HepG2 (cell line): ENCODE results near the gene ZBTB46. TPM values are rescaled to one million over a fixed set of nuclear protein-coding genes. Genes with fewer than 3 reads are reported as not detected.

Experiments
- ATAC-seq: fragments of 200-7000 bp; cut with Tn5 transposase; 3 replicates; pipeline ENCODE4 v1.9.1; 2020; ENCODE audit warnings: mild to moderate bottlenecking, moderate library complexity
- BruUV-seq: library from RNA; stranded (reverse); fragments of 400-500 nt; replicated peaks from 2 replicates; lab custom pipeline; 2021; lab: Mats Ljungman, UMichigan
- CTCF ChIA-PET: fragments of 300-600 bp; formaldehyde crosslinking; extraction: SDS; loops from one replicate; lab custom pipeline; 2021; ENCODE audit warnings: low total read pairs, inconsistent platforms, low intra/inter-chr PET ratio; lab: Yijun Ruan, JAX
- POLR2A ChIA-PET: fragments of 350-600 bp; sonication (Branson Sonifier 250); formaldehyde crosslinking; loops from one replicate; lab custom pipeline; 2020; ENCODE audit warnings: antibody characterized with exemption, inconsistent platforms; lab: Yijun Ruan, JAX
- DNase-seq: peaks from one replicate; pipeline ENCODE4 v3.0.0-alpha.2; 2015; ENCODE audit warnings: low spot score
- FAIRE-seq: peaks from 3 replicates; lab custom pipeline; 2011; peaks lifted over from hg19 to GRCh38; lab: Jason Lieb, UNC
- H2AFZ ChIP-seq: one replicate; pipeline ENCODE4 v1.6.1; 2011; ENCODE audit warnings: low read length, inconsistent platforms
- H3K27ac ChIP-seq: fragments of 300-600 bp; 3 replicates; pipeline ENCODE4 v1.8.0; 2011; ENCODE audit warnings: mixed run types, mild to moderate bottlenecking, mixed read lengths, low read length, inconsistent platforms; ENCODE audit not compliant: insufficient read depth; ENCODE audit errors: extremely low read length
- H3K27me3 ChIP-seq, 2 experiments: fragments of 200-600 bp in 1 of 2; 2 replicates in 1 of 2; 3 replicates in 1 of 2; pipeline versions ENCODE4 v1.6.0 to v1.8.0; 2011; ENCODE audit warnings: low read length in 2 of 2, mild to moderate bottlenecking in 2 of 2, moderate library complexity in 2 of 2, inconsistent platforms in 1 of 2; ENCODE audit not compliant: insufficient read depth in 2 of 2, control insufficient read depth in 1 of 2
- H3K36me3 ChIP-seq, 2 experiments: fragments of 200-600 bp in 1 of 2; replicated peaks in 1 of 2; 2 replicates in 1 of 2; 3 replicates in 1 of 2; pipeline versions ENCODE4 v1.5.1 to v1.8.0; 2011; ENCODE audit warnings: low read length in 2 of 2, inconsistent platforms in 1 of 2; ENCODE audit not compliant: insufficient read depth in 2 of 2, control insufficient read depth in 1 of 2
- H3K4me1 ChIP-seq: 2 replicates; pipeline ENCODE4 v1.5.1; 2012; ENCODE audit warnings: low read length, inconsistent platforms; ENCODE audit not compliant: insufficient read depth
- H3K4me2 ChIP-seq: 2 replicates; pipeline ENCODE4 v1.6.0; 2011; ENCODE audit warnings: low read depth, low read length, inconsistent platforms
- H3K4me3 ChIP-seq, 3 experiments: fragments of 200-600 bp in 1 of 3; sonication (generic), shearing (Covaris generic) in 1 of 3; replicated peaks in 1 of 3; 2 replicates each; pipeline ENCODE4 v1.5.1; 2011 to 2016; ENCODE audit warnings: low read length in 3 of 3, inconsistent platforms in 2 of 3, low read depth in 2 of 3, mild to moderate bottlenecking in 2 of 3, control low read depth in 1 of 3, mixed read lengths in 1 of 3; ENCODE audit not compliant: insufficient read depth in 1 of 3
- H3K79me2 ChIP-seq: one replicate; pipeline ENCODE4 v1.6.1; 2011; ENCODE audit warnings: low read length, inconsistent platforms; ENCODE audit not compliant: insufficient read depth
- H3K9ac ChIP-seq: 2 replicates; pipeline ENCODE4 v1.6.0; 2011; ENCODE audit warnings: mild to moderate bottlenecking, low read depth, low read length, inconsistent platforms; ENCODE audit not compliant: insufficient read depth
- H3K9me3 ChIP-seq: 2 replicates; pipeline ENCODE4 v1.5.1; 2012; ENCODE audit warnings: mild to moderate bottlenecking, low read length
- H4K20me1 ChIP-seq: 2 replicates; pipeline ENCODE4 v1.6.0; 2011; ENCODE audit warnings: inconsistent platforms, mild to moderate bottlenecking, low read length, moderate library complexity; ENCODE audit not compliant: insufficient read depth
- ATAD3A ChIP-seq: sonication (generic); formaldehyde crosslinking; IDR thresholded peaks from 2 replicates; pipeline ENCODE4 v1.4.0; 2020; ENCODE audit warnings: missing genetic modification reagents
- BHLHE40 ChIP-seq: IDR thresholded peaks from 2 replicates; pipeline ENCODE4 v1.6.1; 2011; ENCODE audit warnings: low read length, improper control_type of control experiment
- BRD4 ChIP-seq: sonication (generic); formaldehyde crosslinking; IDR thresholded peaks from 2 replicates; pipeline ENCODE4 v1.4.0; 2020; ENCODE audit warnings: missing genetic modification reagents
- NONO ChIP-seq, 2 experiments: fragments of 450-650 bp in 1 of 2; sonication (generic) in 1 of 2; formaldehyde crosslinking in 1 of 2; IDR thresholded peaks in 1 of 2; conservative IDR thresholded peaks in 1 of 2; 2 replicates each; pipeline versions ENCODE4 v1.6.1 to v1.8.0; 2017 to 2022; ENCODE audit warnings: mild to moderate bottlenecking in 1 of 2, missing genetic modification reagents in 1 of 2, moderate library complexity in 1 of 2
- POLR2A ChIP-seq, 2 experiments: IDR thresholded peaks; 2 replicates each; pipeline ENCODE4 v1.6.1; 2011; ENCODE audit warnings: low read depth in 2 of 2, low read length in 2 of 2, mild to moderate bottlenecking in 1 of 2, moderate library complexity in 1 of 2; ENCODE audit not compliant: insufficient read depth in 1 of 2
- RFX1 ChIP-seq: fragments of 450-650 bp; IDR thresholded peaks from 2 replicates; pipeline ENCODE4 v1.6.1; 2017
- SCMH1 ChIP-seq: sonication (generic); formaldehyde crosslinking; IDR thresholded peaks from 2 replicates; pipeline ENCODE4 v1.9.0; 2021; ENCODE audit warnings: missing genetic modification reagents, mild to moderate bottlenecking, borderline replicate concordance
- SP140L ChIP-seq: sonication (generic); formaldehyde crosslinking; IDR thresholded peaks from 2 replicates; pipeline ENCODE4 v1.4.0; 2020; ENCODE audit warnings: missing genetic modification reagents, borderline replicate concordance
- ZBTB42 ChIP-seq: sonication (generic); formaldehyde crosslinking; IDR thresholded peaks from 2 replicates; pipeline ENCODE4 v1.5.0; 2020; ENCODE audit warnings: mild to moderate bottlenecking, missing genetic modification reagents
- ZKSCAN5 ChIP-seq: sonication (generic); formaldehyde crosslinking; IDR thresholded peaks from 2 replicates; pipeline ENCODE4 v1.5.1; 2020; ENCODE audit warnings: mild to moderate bottlenecking, missing genetic modification reagents
- ZNF20 ChIP-seq: sonication (generic); formaldehyde crosslinking; IDR thresholded peaks from 2 replicates; pipeline ENCODE4 v1.4.0; 2020; ENCODE audit warnings: mild to moderate bottlenecking, moderate library complexity, missing genetic modification reagents
- ZNF501 ChIP-seq: sonication (generic); formaldehyde crosslinking; IDR thresholded peaks from 2 replicates; pipeline ENCODE4 v1.5.1; 2020; ENCODE audit warnings: mild to moderate bottlenecking, moderate library complexity, missing genetic modification reagents
- ZNF629 ChIP-seq: sonication (generic); formaldehyde crosslinking; conservative IDR thresholded peaks from 2 replicates; pipeline ENCODE4 v1.5.0; 2020; ENCODE audit warnings: missing genetic modification reagents
- ZNF652 ChIP-seq: IDR thresholded peaks from 2 replicates; pipeline ENCODE4 v1.6.1; 2016; ENCODE audit warnings: low read depth, borderline replicate concordance
- ZZZ3 ChIP-seq: sonication (generic); formaldehyde crosslinking; IDR thresholded peaks from 2 replicates; pipeline ENCODE4 v1.4.0; 2020; ENCODE audit warnings: missing genetic modification reagents, mild to moderate bottlenecking, borderline replicate concordance
- WGBS: methylation state at CpG from one replicate; pipeline ENCODE4 v1.1.6; 2017; ENCODE audit warnings: low lambda C conversion rate; 5-methylcytosine and 5-hydroxymethylcytosine counted together
- in situ Hi-C: cut with HindIII; loops from 2 replicates; pipeline ENCODE4 v1.10.0; 2017; ENCODE audit warnings: low pct_unique_long_range_greater_than_20kb; ENCODE audit not compliant: extremely low pct_ligation_motif_present
- intact Hi-C: fragments of 100-400 bp; cut with micrococcal nuclease; formaldehyde crosslinking; loops from one replicate; pipeline ENCODE4 v1.10.0; 2022; ENCODE audit not compliant: unreplicated experiment
- polyA plus RNA-seq, 8 experiments: library from polyadenylated mRNA; depleted of rRNA in 3 of 8; stranded (reverse) in 7 of 8; unstranded in 1 of 8; fragments of >200 nt; fragmentation: Illumina TruSeq in 4 of 8; extraction: Trizol in 4 of 8; gene quantifications; 2 replicates each; pipeline versions ENCODE4 v1.2.1 to v1.2.3, GENCODE V29; 2011 to 2016; ENCODE audit warnings: low read depth in 4 of 8, missing spikeins in 1 of 8, mixed read lengths in 1 of 8; ENCODE audit not compliant: insufficient read depth in 1 of 8
- total RNA-seq, 5 experiments: library from RNA; depleted of rRNA; stranded (reverse); fragments of >200 nt; fragmentation: Illumina TruSeq; extraction: Trizol; gene quantifications; 2 replicates each; pipeline ENCODE4 v1.2.3, GENCODE V29; 2016; ENCODE audit warnings: low read depth in 1 of 5
- TF ChIP-seq, protein P1 (sequence below): sonication (generic); formaldehyde crosslinking; IDR thresholded peaks from 2 replicates; pipeline ENCODE4 v1.4.0; 2020; ENCODE audit warnings: missing genetic modification reagents
- TF ChIP-seq, protein P2 (sequence below): sonication (generic); formaldehyde crosslinking; conservative IDR thresholded peaks from 2 replicates; pipeline ENCODE4 v1.8.0; 2022; ENCODE audit warnings: missing genetic modification reagents

The ZBTB46 gene
- total and polyA plus RNA-seq, 2 of the 13 experiments (the other 11 are each of a cell fraction or from before 2014, with no cell fraction given), result 1.6 to 13.5 TPM

DNA sequence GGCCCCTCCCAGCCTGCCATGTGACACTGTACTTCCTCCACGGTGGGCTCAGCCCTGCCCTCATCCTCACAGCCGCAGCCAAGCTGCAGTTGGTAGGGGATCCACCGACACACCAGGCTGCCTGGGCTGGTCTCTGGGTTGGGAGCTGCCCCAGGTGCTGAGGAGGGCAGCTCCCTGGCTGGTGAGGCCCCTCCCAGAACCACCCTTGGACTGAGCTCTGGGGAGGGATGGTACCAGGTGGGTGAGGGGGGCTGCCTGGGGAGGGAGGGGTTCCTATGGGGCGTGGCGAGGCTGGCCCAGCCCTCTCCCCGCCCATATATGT lies 134.8 kb downstream of the ZBTB46 start (continued):
- TF ChIP-seq, protein P1, sequence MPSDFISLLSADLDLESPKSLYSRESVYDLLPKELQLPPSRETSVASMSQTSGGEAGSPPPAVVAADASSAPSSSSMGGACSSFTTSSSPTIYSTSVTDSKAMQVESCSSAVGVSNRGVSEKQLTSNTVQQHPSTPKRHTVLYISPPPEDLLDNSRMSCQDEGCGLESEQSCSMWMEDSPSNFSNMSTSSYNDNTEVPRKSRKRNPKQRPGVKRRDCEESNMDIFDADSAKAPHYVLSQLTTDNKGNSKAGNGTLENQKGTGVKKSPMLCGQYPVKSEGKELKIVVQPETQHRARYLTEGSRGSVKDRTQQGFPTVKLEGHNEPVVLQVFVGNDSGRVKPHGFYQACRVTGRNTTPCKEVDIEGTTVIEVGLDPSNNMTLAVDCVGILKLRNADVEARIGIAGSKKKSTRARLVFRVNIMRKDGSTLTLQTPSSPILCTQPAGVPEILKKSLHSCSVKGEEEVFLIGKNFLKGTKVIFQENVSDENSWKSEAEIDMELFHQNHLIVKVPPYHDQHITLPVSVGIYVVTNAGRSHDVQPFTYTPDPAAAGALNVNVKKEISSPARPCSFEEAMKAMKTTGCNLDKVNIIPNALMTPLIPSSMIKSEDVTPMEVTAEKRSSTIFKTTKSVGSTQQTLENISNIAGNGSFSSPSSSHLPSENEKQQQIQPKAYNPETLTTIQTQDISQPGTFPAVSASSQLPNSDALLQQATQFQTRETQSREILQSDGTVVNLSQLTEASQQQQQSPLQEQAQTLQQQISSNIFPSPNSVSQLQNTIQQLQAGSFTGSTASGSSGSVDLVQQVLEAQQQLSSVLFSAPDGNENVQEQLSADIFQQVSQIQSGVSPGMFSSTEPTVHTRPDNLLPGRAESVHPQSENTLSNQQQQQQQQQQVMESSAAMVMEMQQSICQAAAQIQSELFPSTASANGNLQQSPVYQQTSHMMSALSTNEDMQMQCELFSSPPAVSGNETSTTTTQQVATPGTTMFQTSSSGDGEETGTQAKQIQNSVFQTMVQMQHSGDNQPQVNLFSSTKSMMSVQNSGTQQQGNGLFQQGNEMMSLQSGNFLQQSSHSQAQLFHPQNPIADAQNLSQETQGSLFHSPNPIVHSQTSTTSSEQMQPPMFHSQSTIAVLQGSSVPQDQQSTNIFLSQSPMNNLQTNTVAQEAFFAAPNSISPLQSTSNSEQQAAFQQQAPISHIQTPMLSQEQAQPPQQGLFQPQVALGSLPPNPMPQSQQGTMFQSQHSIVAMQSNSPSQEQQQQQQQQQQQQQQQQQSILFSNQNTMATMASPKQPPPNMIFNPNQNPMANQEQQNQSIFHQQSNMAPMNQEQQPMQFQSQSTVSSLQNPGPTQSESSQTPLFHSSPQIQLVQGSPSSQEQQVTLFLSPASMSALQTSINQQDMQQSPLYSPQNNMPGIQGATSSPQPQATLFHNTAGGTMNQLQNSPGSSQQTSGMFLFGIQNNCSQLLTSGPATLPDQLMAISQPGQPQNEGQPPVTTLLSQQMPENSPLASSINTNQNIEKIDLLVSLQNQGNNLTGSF (CRISPR knock-in tag), result no peak
- no peak for TF ChIP-seq ATAD3A (CRISPR knock-in tag)
- TF ChIP-seq SP140L (CRISPR knock-in tag), result no peak
- no peak for TF ChIP-seq ZNF629 (CRISPR knock-in tag)
- TF ChIP-seq ZZZ3 (CRISPR knock-in tag), result no peak

DNA sequence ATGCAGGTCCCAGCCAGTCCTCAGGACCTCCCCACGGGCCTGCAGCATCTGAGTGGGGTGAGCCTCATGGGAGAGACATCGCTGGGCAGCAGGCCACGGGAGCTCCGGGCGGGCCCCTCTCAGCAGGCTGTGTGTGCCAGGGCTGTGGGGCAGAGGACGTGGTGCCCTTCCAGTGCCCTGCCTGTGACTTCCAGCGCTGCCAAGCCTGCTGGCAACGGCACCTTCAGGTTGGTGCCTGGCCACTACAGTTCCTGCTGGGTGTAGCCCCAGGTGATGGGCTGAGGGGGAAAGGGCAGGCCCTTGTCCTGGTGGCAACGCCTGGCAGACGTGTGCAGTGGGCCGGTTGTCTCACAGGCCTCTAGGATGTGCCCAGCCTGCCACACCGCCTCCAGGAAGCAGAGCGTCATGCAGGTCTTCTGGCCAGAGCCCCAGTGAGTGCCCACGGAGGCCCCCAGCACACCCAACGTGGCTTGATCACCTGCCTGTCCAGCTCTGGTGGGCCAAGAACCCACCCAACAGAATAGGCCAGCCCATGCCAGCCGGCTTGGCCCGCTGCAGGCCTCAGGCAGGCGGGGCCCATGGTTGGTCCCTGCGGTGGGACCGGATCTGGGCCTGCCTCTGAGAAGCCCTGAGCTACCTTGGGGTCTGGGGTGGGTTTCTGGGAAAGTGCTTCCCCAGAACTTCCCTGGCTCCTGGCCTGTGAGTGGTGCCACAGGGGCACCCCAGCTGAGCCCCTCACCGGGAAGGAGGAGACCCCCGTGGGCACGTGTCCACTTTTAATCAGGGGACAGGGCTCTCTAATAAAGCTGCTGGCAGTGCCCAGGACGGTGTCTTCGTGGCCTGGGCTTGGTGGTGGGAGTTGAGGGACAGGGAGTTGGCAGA lies 135.4 kb downstream of the ZBTB46 start:
- FAIRE-seq, result no peak
- intact Hi-C loops (no loop called here), in situ Hi-C loops (no loop called here)
- Histone ChIP-seq H3K9ac (no peak overlapping the region), H3K4me3 (no peak overlapping the region), H3K36me3 (peaks cover 4% of the 10 kb centered on the region in 2 experiments; a peak in 4 of 5 replicates), H3K4me2 (no peak overlapping the region), H3K27ac (no peak overlapping the region), H3K79me2 (no peaks in the 10 kb centered on the region), H4K20me1 (peaks cover 4% of the 10 kb centered on the region; the same call in 1 of the 2 replicates), H2AFZ (no peak overlapping the region), H3K27me3 (no peaks in the 10 kb centered on the region), H3K9me3 (no peaks in the 10 kb centered on the region), H3K4me1 (peaks cover 21% of the 10 kb centered on the region)
- peak; percentile 0 for ATAC-seq
- no peak for DNase-seq
- BruUV-seq, result no TSS peak
- ChIA-PET CTCF (no interaction called here), POLR2A (interaction anchor here (0.7 to 1.7 kb wide), 2 partner anchors 12 to 13 kb away, joined by 3 to 9 read pairs; partner anchors contain the start of genes ARFRP1 and ZGPAT)
- 93% methylated on average over 13 of the region's 25 CpGs for WGBS
- TF ChIP-seq NONO (IDR thresholded peaks at IDR 0.05) (no peak), NONO (CRISPR knock-in tag; conservative IDR thresholded peaks at IDR 0.05) (0 out of 2 replicates have a peak, but pooled peaks have one; percentile 22), ZNF501 (CRISPR knock-in tag) (peak; percentile 39; the same call in 1 of the 2 replicates), ZNF20 (CRISPR knock-in tag) (no peak), ZNF652 (CRISPR knock-in tag) (no peak), BRD4 (no peak), ZKSCAN5 (no peak), RFX1 (no peak), POLR2A (IDR thresholded peaks at IDR 0.05; ENCODE audit: insufficient read depth in 1 of 2, low read depth in 2 of 2, low read length in 2 of 2) (peak; percentile 33 to 51; a peak in 2 of 4 replicates), BHLHE40 (no peak), SCMH1 (CRISPR knock-in tag) (no peak), ZBTB42 (CRISPR knock-in tag) (no peak)
- TF ChIP-seq, protein P2, sequence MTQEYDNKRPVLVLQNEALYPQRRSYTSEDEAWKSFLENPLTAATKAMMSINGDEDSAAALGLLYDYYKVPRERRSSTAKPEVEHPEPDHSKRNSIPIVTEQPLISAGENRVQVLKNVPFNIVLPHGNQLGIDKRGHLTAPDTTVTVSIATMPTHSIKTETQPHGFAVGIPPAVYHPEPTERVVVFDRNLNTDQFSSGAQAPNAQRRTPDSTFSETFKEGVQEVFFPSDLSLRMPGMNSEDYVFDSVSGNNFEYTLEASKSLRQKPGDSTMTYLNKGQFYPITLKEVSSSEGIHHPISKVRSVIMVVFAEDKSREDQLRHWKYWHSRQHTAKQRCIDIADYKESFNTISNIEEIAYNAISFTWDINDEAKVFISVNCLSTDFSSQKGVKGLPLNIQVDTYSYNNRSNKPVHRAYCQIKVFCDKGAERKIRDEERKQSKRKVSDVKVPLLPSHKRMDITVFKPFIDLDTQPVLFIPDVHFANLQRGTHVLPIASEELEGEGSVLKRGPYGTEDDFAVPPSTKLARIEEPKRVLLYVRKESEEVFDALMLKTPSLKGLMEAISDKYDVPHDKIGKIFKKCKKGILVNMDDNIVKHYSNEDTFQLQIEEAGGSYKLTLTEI (CRISPR knock-in tag), result no peak
